GM12891 (cell line): ENCODE results near the gene SDC3.

Source experiments
- PAX5 ChIP-seq: IDR thresholded peaks from 2 replicates; pipeline ENCODE4 v1.6.1; 2011; ENCODE audit warnings: low read length, moderate library complexity, mild to moderate bottlenecking; ENCODE audit not compliant: insufficient read depth, severe bottlenecking
- POLR2A ChIP-seq: IDR thresholded peaks from 2 replicates; pipeline ENCODE4 v1.6.1; 2011; ENCODE audit warnings: low read depth, low read length, control low read depth
- POLR2AphosphoS5 ChIP-seq: IDR thresholded peaks from 2 replicates; pipeline ENCODE4 v1.6.1; 2011; ENCODE audit warnings: low read depth, low read length, control low read depth
- SPI1 ChIP-seq: IDR thresholded peaks from 2 replicates; pipeline ENCODE4 v1.6.1; 2011; ENCODE audit warnings: low read depth, low read length, control low read depth
- TAF1 ChIP-seq: IDR thresholded peaks from 2 replicates; pipeline ENCODE4 v1.6.1; 2011; ENCODE audit warnings: low read depth, low read length, control low read depth

DNA sequence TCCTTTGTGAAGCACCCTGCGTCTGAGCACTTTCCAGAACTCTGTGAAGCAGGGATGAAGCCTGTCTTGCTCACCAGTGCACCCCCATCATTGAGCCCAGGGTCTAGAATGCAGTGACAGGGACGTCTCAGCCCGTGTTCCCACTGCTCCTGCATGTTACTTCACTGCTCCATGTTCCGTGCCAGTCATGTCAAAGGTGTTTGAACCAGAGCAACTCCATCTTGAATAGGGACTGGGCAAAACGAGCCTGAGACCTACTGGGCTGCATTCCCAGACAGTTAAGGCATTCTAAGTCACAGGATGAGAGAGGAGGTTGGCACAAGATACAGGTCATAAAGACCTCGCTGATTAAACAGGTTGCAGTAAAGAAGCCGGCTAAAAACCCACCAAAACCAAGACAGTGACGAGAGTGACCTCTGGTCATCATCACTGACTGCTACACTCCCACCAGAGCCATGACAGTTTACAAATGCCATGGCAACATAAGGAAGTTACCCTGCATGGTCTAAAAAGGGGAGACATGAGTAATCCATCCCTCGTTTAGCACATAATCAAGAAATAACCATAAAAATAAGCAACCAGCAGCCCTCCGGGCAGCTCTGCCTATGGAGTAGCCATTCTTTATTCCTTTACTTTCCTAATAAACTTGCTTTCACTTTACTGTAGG is 63.2 kb downstream of the SDC3 start:
- no peak for TF ChIP-seq PAX5
- TF ChIP-seq POLR2A = no peak
- TF ChIP-seq POLR2AphosphoS5 = no peak
- no peak for TF ChIP-seq TAF1
- no peak for TF ChIP-seq SPI1
